Ishikawa (cell line): ENCODE measurements around the gene STARD3.

Experiments
- CEBPB ChIP-seq: IDR thresholded peaks from 2 replicates; pipeline ENCODE4 v1.6.1; 2012
- CREB1 ChIP-seq: IDR thresholded peaks from 2 replicates; pipeline ENCODE4 v1.6.1; 2012; ENCODE audit warnings: low read depth
- EGR1 ChIP-seq: IDR thresholded peaks from 2 replicates; pipeline ENCODE4 v1.6.1; 2012
- EP300 ChIP-seq: IDR thresholded peaks from 2 replicates; pipeline ENCODE4 v1.6.1; 2012; ENCODE audit warnings: borderline replicate concordance
- FOXM1 ChIP-seq: IDR thresholded peaks from 2 replicates; pipeline ENCODE4 v1.6.1; 2012; ENCODE audit warnings: low read depth, borderline replicate concordance
- NFIC ChIP-seq: IDR thresholded peaks from 2 replicates; pipeline ENCODE4 v1.6.1; 2012
- TAF1 ChIP-seq: IDR thresholded peaks from 2 replicates; pipeline ENCODE4 v1.6.1; 2012; ENCODE audit warnings: low read depth, mild to moderate bottlenecking
- TCF12 ChIP-seq: IDR thresholded peaks from 2 replicates; pipeline ENCODE4 v1.6.1; 2012; ENCODE audit warnings: low read depth
- TEAD4 ChIP-seq: IDR thresholded peaks from 2 replicates; pipeline ENCODE4 v1.6.1; 2012
- YY1 ChIP-seq: IDR thresholded peaks from 2 replicates; pipeline ENCODE4 v1.6.1; 2012; ENCODE audit warnings: low read depth
- ZBTB7A ChIP-seq: IDR thresholded peaks from 2 replicates; pipeline ENCODE4 v1.6.1; 2012; ENCODE audit warnings: low read depth
- TF ChIP-seq, protein P1 (sequence below): IDR thresholded peaks from 2 replicates; pipeline ENCODE4 v1.6.1; 2012
- TF ChIP-seq, protein P2 (sequence below): IDR thresholded peaks from 2 replicates; pipeline ENCODE4 v1.6.1; 2012
- TF ChIP-seq, protein P3 (sequence below): IDR thresholded peaks from 2 replicates; pipeline ENCODE4 v1.6.1; 2012; ENCODE audit warnings: low read depth, mild to moderate bottlenecking

Gene STARD3

DNA sequence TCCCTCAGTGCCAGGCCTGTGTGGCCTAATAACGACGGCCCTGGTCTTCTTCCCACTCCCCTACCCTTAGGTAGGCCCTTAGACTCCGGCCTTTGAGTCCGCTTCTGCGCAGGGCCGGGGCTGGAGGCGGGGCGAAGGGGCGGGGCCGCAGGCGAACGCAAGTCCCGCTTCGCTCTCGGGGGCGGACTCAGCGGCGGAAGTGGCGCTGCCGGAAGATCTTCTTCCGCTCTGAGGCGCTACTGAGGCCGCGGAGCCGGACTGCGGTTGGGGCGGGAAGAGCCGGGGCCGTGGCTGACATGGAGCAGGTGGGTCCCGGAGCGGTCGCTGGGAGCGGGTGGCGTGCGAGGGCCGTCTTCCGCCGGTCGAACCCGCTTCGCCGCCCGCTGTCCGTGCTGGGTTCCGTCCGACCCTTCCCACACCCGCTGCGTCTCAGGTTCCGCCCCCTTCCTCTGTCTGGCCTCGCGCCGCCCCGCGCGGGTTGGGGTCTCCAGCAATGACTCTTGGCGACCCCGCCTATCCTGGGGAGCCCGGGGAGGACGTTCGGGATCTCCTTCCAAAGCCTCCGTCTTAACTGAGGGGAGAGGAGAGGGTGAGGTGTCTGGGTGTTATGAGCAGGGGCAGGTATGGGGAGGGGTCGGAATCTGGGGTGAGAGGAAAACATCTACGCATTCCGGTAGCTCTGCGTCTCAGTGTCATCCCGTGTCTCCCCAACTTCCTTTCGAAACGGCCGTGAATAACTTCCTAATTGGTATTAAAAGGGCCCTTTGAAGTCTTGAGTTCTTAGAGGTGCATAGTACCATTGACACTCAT lies at the start of gene STARD3:
TSS of gene STARD3 (plus strand) at position 218 of the 810 bp plus-strand sequence. CDS start 16,388 bp downstream, outside the sequence.
- TF ChIP-seq EP300 (no peak), TCF12 (no peak; the same call in 1 of the 2 replicates), ZBTB7A (peak; percentile 93), TAF1 (peak; percentile 68)
- TF ChIP-seq, protein P1, sequence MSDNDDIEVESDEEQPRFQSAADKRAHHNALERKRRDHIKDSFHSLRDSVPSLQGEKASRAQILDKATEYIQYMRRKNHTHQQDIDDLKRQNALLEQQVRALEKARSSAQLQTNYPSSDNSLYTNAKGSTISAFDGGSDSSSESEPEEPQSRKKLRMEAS: peak; percentile 64
- TF ChIP-seq, protein P2, sequence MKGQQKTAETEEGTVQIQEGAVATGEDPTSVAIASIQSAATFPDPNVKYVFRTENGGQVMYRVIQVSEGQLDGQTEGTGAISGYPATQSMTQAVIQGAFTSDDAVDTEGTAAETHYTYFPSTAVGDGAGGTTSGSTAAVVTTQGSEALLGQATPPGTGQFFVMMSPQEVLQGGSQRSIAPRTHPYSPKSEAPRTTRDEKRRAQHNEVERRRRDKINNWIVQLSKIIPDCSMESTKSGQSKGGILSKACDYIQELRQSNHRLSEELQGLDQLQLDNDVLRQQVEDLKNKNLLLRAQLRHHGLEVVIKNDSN: peak; percentile 33; the same call in 1 of the 2 replicates

DNA sequence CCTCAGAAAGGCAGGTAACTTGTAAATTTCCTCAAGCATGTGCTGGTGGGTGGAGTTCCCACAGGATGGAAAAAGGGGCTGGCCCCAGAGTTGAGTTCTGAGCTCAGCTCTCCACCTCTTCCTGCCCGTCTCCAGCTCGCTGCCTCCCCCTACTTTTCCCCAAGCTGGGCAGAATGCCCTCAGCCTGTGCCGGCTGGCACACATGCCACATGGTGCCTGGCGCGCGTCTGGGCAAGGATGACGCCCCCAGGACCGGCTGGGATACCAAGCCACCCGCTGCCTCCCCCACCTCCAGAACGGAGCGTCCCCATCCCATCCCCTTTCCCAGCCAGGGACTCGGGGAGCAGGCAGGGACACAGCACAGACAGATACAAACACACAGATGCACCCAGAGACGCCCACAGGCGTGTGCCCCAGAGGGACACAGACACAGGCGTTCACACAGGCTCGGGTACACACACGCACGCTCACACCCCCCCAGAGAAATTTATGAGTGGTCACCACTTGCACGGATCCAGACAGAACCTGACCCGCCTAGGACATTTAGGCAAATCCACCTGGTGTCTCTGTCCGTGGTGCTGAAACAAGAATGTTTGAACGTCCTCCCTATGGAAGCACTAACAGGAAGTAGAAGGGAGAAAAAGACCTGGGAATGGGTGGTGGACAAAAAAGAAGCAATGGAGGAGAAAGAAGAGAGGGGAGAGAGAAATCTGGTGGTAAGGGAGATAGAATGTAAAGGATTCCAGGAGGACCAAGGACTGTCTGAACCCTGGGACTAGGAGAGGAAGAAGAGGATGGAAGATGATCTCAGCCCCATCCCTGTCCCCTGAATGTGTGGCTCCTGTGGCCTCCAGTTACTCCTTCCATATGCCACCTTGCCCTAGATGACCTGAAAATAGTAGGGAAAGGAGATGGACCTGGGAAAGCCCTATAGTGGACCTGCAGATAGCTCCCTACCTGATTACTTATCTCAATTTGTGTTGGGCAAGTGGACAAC lies 44.7 kb upstream of the STARD3 start:
- no peak for TF ChIP-seq TCF12
- TF ChIP-seq, protein P1: 0 out of 2 replicates have a peak, but pooled peaks have one; percentile 16
- TF ChIP-seq, protein P2: no peak
- no peak for TF ChIP-seq NFIC
- TF ChIP-seq EGR1: no peak
- no peak for TF ChIP-seq CEBPB
- TF ChIP-seq, protein P3, sequence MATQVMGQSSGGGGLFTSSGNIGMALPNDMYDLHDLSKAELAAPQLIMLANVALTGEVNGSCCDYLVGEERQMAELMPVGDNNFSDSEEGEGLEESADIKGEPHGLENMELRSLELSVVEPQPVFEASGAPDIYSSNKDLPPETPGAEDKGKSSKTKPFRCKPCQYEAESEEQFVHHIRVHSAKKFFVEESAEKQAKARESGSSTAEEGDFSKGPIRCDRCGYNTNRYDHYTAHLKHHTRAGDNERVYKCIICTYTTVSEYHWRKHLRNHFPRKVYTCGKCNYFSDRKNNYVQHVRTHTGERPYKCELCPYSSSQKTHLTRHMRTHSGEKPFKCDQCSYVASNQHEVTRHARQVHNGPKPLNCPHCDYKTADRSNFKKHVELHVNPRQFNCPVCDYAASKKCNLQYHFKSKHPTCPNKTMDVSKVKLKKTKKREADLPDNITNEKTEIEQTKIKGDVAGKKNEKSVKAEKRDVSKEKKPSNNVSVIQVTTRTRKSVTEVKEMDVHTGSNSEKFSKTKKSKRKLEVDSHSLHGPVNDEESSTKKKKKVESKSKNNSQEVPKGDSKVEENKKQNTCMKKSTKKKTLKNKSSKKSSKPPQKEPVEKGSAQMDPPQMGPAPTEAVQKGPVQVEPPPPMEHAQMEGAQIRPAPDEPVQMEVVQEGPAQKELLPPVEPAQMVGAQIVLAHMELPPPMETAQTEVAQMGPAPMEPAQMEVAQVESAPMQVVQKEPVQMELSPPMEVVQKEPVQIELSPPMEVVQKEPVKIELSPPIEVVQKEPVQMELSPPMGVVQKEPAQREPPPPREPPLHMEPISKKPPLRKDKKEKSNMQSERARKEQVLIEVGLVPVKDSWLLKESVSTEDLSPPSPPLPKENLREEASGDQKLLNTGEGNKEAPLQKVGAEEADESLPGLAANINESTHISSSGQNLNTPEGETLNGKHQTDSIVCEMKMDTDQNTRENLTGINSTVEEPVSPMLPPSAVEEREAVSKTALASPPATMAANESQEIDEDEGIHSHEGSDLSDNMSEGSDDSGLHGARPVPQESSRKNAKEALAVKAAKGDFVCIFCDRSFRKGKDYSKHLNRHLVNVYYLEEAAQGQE: peak; percentile 92

DNA sequence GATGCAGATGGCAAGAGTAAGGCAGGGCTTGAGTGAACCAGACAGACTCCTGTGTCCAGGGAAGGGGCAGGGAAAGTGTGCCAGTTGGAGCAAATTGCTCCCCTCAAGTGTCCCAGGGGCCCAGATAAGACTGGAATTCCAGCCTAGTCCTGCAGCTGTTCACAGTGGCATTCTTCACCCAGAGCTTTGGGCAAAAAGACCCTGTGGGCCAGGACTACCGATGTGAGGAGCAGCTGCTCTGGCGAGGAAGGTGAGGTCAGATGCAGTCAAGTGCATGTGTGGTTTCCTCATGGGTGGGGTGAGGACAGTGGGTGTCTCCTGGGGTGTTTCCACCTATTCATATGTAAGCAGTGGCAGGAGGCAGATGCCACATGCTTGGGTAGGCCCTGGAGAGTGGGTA lies 43.6 kb upstream of the STARD3 start:
- TF ChIP-seq, protein P3: no peak
- no peak for TF ChIP-seq NFIC
- TF ChIP-seq EGR1: no peak
- TF ChIP-seq FOXM1: no peak
- TF ChIP-seq EP300: no peak
- no peak for TF ChIP-seq TCF12
- no peak for TF ChIP-seq TAF1
- no peak for TF ChIP-seq ZBTB7A
- TF ChIP-seq CREB1: no peak
- no peak for TF ChIP-seq TEAD4

DNA sequence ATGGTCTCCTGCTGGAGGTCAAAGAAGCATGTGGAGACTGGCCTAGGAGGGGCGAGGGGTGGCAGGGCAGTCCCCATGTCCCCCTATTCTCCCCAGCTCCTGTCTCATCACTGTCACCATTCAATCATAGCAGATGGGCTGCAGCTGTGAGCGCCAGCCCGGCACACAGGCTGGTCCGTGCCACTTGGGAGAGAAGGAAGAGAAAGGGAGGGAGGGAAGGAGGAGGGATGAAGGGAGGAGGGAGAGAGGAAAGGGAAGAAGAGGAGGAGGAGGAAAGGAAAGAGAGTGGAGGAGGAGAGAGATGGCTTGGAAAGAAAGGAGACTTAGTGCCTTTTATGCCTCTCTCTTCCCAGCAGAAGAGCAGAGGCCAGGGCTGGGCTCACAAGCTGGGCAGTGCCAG lies 41.6 kb upstream of the STARD3 start:
- TF ChIP-seq FOXM1: no peak

DNA sequence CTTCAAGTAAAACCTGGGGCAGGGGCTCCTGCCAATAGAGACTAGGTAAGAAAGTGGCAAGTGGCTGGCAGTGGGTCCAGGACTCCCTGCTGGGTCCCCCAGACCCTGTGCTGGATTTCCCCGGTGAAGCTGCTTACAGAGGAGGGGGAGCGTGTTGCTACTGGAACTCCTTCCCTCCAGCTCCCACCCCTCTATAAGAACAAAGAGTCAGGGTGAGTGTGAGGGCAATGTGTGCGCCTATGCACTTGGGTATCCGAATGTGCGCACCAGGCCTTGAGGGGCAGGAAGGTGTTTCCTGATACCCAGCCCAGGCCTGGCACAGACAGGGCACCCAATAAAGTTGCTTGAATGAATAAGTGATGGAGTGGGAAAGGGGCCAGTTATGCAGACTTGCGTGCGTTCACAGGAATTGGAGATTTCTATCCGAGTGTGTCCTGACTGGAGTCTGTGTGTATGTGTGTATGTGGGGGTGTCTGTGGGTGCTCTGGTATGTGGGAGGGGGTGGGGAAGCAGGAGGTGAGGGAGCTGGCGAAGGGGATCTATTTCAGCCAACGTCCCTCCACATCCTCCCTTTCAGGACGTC lies 40.9 kb upstream of the STARD3 start:
- TF ChIP-seq, protein P1: no peak
- TF ChIP-seq TEAD4 (no peak), EP300 (no peak), EGR1 (no peak), TAF1 (no peak), YY1 (no peak), TCF12 (no peak)
- TF ChIP-seq, protein P2: no peak
